ENCODE results near the gene MS4A15. TPM values are rescaled to one million over a fixed set of nuclear protein-coding genes. Genes with fewer than 3 reads are reported as not detected.
"Not testable (repeated sequence)": the region's sequence is repeated elsewhere in the genome, so short reads cannot be mapped to it uniquely, and the experiment has no call there.

Gene MS4A15
- polyA plus RNA-seq, 5 donors = not detected

DNA sequence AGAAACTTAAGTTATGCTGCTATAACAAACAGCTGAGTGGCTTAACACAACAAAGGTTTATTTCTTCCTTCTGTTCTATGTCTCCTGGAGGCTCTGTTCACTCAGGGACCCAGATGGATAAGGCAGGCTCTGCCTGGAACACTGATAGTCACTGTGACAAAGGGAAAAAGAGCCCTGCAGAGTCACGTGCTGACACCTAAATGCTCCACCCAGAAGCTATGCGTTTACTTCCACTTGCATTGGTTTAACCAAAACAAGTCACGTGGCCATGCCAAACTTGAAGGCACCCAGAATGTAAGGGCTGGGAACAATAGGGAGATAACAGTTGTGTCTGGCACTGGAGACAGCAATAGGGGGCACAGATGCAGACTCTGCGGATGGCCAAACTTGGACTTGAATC is 3.4 kb upstream of the MS4A15 start:
- DNase-seq = no peak

DNA sequence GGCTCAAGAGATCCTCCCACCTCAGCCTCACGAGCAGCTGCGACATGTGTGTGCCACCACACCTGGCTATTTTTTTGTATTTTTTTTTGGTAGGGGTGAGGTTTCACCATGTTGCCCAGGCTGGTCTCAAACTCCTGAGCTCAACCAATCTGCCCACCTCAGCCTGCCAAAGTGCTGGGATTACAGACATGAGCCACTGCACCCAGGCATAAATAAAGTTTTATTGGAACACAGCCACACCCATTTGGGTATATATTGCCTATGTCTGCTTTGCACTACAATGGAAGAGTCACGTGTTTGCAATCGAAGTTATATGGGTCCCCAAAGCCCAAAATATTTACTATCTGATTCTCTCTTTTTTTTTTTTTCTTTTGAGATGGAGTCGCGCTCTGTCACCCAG is 1.8 kb upstream of the MS4A15 start:
- no peak for DNase-seq

DNA sequence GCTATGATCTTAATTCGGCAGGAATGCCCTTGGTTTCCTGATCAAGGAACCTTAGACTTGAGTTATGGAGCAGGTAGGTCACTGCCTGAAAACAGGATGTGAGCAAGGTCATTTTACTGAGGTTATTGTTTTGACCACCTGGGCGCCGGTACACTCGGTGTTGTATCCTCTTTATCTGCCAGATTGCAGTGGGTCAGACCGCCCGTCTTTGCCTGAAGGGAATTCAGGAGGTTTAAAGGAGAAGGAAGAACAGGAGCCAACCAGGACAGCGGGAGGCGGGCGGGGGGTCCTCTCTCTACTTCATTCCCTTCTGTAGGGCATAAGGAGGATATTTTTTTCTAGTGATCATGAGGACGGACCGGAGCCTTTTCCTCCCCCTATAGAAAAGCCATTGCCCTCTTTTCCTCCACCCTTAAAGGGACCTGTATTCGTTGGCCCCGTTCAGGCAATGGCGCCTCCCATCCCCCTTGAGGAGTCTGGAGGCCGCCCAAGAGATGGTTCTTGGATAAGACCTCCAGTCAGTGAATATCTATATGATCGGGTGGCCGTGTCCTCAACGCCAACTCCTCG is 649 bp downstream of the MS4A15 start:
- DNase-seq = no peak

DNA sequence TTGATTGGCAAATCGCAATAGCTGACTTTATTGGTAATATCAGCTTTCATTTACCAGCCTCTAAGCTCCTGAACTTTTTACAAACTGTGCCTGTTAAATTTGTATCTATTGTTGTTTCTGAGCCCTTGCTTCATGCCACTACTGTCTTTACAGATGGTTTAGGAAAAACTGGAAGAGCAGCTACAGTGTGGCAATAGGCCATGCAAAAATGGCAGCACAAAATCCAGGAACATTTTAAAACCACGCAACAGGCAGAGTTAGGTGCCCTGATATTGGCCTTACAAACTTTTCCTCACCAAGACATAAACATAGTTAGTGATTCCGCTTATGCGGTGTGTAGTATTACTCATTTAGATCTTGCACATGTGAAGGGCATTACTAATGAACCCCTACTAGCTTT is 2.0 kb downstream of the MS4A15 start:
- not testable (repeated sequence) for DNase-seq

DNA sequence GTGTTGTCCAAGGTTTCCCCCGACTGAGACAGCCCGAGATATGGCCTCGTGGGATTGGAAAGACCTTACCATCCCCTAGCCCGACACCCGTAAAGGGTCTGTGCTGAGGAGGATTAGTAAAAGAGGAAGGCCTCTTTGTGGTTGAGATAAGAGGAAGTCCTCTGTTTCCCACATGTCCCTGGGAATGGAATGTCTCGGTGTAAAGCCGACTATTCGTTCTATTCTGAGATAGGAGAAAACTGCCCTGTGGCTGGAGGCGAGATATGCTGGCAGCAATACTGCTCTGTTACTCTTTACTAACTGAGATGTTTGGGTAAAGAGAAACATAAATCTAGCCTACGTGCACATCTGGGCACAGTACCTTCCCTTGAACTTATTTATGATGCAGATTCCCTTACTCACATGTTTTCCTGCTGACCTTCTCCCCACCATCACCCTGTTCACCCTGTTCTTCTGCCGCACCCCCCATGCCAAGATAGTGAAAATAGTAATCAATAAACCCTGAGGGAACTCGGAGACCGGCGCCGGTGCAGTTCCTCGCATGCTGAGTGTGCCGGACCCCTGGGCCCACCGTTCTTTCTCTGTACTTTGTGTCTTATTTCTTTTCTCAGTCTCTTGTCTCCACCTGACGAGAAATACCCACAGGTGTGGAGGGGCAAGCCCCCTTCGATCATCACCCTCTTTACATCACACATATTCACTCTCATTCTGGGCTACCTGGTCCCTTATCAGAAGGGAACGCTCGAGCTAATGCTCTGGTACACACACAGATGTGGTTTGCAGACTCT is 3.0 kb downstream of the MS4A15 start:
- DNase-seq = not testable (repeated sequence)

DNA sequence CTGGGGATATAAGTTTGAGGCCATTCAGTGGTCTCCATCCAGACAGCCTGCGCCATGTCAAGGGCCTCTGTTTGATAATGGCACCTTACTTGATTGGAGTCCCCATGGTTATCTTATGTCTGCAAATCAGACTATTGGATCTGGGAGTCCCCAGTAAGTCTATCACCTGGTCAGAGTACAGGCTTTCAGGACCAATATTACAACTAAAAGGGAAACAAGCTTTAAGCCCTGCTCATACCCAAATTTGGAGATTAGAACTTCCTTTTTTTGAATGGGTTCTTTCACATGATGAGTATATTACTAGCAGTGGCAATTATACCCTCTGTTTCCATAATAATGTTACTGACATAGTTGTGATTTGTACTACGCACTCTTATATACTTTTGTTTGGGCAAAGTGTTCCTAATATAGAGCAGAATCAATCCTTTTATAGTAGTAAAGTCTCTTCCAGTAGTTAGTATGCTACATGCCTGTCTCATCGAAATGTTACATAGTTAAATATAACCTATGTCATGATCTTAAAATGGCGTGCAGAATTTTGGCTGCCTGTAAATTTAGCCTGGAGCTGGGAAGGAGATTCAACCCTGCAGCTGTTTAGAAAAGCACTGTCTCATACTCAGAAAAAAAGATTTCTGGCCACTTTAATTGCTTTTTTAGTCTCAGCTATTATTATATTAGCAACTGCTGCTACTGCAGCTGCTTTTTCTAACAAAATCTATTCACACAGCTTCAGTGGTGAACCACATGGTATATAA is 4.9 kb downstream of the MS4A15 start:
- DNase-seq = no peak

DNA sequence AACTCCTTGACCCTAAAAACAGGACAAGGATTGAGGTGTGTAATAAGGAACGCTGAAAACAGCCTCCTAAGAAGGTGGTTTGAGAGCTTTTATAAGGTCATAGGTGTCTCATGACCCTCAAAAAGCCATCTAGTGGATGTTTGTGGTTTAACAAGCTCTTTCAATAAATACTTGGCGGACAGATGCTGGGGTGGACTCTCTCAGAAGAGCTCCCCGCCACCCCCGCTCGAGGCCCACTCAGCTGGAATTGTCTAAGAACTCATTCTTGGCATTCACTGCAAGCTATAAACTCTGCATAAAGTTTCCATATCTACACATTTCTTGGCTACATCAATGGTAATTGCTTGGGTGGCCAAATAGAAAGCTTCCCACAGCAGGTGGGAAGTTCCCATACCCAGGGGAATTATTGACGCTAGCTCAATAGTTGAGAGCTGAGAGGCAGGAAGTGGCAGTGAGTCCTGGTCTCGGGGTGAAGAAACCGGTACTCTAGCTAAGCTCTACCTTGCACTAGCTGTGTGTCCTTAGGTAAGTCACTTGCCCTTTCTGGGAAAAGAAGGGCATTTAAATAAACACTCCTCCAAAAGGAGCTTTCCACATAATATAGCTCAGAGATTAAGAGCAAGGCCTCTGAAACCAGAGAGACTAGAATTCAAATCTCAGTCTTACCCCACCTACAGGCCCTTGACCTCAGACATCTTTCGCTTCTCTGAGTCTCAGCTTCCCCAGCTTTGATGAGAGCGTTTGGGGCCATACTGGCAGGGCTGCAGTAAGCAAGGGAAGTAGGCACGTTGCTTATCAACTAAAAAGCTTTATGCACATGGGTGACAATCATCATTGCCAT is 6.4 kb downstream of the MS4A15 start:
- DNase-seq = no peak

DNA sequence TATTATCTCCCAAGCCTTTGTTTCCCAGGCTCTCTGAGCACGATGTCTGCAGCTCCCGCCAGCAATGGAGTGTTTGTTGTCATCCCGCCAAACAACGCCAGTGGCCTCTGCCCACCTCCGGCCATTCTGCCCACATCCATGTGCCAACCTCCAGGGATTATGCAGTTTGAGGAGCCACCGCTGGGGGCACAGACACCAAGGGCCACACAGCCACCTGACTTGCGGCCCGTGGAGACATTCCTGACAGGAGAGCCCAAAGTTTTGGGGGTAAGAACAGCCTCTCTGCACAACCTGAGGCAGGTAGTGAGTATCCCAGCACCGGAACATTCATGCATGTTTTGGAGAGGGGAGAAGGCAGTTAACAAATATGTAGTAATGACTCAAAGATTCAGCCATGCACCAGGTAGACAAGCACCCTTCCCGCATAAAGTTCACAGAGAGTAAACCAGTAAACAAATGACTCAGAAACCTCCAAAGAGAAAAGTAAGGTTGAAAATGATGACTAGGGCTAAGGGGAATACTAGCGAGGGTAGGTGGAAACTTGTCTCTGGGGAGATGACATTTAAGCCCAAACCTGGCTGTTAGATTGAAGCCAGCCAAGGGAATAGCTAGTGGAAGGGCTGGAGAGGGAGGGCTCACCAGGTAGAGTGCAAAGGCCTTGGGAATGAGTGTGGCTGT is 7.2 kb downstream of the MS4A15 start:
- no peak for DNase-seq

DNA sequence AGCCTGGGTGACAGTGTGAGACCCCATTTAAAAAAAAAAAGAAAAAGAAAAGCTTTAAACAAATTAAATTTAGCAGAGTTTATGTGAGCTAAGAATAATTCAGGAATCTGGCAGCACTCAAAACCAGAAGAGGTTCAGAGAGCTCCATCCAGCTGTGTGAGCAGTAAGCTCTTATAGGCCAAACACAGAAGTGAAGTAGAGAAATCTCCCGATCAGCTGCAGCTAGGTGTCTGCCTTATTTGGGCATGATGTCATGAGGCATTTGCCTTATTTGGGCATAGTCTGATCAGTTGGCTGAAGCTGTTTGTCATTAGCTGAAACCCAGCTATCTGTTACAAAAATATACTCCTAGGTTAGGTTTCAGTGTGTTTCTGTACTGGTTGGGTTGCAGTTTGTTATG is 8.2 kb downstream of the MS4A15 start:
- DNase-seq = no peak

DNA sequence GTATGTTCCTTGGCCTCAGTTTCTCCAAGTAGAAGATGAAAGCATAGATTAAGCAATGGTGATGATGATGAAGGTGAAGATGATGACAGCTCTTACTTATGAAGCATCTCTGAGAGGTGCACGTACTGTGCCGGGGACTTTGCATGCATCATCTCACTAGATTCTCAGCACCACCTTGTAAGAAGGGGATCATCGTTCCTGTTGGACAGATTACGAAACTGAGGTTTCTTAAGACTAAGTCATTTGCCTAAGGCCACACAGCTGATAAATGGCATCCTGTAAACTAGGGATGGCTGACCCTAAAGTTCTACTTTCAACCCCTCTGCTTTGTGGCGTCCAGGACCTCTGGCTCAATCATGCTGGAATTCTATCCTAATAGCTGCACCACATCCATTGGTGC is 8.7 kb downstream of the MS4A15 start:
- DNase-seq = no peak

DNA sequence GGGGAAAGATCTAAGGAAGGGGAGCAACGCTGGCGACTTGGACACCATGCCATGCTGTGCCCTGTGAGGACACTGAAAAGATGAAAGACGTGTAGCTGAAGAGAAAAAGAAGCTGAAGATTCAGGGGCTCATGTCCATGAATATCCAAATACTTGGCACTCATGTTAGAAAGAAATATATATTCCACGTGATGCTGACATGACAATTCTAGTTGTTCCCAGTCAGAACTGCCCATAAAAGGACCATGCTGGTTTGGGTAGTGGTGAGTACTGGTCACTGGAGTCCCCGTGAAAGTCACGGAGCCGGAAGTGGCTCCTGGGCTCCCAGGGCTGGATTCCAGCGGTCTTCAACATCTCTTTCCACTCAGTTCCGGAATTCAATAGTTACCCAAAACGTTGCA is 9.9 kb downstream of the MS4A15 start:
- DNase-seq = no peak

DNA sequence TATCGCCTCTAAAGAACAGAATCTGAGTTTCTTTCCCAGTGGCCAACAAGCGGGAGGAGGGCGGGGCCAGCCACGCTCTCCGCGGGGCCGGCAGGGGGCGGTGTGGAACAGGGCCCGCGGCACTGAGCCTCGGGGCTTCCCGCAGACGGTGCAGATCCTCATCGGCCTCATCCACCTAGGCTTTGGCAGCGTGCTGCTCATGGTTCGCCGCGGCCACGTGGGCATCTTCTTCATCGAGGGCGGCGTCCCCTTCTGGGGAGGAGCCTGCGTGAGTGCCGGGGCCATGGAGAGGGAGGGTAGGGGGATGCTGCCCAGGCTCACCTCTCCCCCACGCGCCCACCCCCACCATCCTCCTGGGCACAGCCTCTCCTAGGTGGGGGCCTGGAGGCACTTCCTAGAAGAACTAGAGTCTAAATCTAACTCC is 10.7 kb downstream of the MS4A15 start:
- DNase-seq = no peak

DNA sequence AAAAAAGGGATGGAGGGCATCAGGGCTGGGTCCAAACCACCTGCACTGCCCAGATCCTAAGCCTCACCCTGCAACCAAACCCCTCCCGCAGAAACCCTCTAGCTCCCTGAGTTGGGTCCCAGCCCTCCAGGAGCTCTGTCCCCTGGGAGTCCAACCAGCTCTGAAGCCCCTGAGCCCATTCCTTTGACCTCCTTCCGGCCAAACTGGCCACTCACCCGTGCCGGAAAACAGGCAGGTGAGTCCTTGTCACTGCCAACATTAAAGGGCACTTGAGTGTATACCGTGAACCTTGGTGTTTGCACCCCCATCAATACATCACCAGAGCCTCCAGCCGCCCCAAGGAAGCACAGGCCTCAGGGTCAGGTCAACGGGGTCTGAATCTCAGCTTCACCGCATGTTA is 11.5 kb downstream of the MS4A15 start:
- no peak for DNase-seq

DNA sequence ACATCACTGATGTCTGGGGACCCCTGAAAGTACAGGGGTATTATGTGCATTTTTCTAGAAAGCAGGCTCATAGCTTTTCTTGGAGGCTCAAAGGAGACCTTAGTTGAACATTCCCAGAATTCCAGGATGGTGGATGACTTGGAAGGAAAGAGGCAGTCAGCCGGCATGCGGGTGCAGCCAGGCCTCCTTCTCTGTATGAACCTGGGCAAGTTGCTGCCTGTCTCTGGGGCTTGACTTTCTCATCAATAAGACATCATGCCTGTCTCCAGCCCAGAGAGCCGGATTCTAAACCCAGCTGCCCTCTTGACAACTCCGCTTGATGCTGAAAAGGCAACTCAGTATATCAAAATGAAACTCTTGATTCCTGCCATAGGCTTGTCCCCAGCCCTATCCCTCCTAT is 12.6 kb downstream of the MS4A15 start:
- DNase-seq = no peak

DNA sequence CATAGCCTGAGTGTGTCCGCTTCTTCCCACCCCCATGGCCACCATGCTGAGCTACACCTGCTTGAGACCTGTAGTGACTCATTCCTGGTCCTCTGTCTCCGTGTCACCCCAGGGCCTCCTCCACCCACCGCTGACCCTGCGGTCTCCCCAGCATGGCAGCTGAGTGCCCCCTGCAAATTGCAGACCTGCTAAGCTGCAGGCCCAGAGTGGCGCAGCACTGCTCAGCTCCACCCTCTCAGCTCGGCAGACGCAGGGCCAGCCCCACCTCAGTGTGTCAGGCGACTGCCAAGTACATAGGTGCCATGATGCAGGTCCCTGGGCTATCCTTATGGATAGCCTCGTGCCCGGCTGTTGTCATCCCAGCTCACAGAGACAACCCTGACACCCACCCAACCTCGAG is 13.1 kb downstream of the MS4A15 start:
- DNase-seq = no peak

DNA sequence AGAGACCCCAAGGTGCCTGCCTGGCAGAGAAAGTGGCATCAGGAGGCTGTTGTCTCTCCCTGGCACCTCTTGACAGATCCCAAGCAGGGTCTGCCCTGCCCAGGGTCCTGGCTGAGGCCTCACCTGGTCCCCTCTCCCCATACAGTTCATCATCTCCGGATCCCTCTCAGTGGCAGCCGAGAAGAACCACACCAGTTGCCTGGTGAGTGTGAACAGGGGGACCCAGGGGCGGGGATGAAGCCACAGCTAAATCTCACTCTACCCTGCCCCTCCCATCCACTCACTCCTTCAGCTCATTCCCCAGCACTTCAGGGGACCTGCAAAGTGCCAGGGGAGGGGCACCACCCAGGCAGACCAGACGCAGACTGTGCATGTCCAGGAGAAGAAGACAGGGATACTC is 14.5 kb downstream of the MS4A15 start:
- no peak for DNase-seq

DNA sequence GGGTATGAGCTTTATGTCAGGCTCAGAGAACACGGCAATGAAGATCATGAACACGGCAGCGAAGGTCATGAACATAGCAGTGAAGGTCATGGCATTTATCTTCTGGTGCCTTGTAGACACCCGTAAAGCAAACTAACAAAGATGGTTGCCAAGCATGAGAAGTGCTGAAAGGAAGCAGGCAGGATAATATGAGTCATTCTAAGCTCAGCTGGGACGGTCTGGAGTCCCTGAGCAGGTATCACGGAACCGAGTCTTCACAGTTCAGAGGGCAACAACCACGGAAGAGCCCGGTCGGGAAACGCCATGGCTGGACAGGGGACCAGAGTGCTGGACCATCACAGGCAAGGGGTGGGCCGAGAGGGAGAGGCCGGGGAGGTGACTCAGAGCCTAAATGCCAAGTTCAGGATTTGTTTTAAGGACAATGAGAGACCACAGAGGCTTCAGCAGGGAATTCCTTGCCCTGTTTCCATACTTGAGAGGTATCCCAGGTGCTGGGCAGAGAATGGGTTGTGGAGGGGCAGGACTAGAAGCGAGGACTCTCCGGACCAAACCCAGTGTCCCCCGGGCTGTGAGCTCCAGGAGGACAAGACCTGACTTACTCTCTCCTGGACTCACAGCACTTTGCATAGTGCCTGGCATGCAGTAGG is 15.3 kb downstream of the MS4A15 start:
- no peak for DNase-seq

DNA sequence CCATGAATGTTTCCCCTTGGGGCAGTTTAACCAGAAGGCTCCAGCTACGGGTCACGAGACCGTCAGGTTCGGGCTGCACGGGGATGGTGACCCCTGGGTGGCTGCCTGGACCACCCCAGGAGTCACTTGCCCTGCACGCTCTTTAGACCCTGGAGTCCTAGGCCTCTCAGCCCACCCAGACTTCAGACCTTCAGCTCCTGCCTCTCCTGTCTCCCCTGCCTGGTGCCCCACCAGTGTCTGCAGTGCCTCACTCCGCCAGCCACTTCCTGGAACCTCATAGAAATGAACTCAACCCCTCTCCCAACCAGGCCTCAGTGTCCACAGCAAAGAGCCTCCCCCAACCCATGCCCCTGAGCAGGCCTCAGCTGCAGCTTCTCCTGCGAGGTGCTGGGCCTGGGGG is 16.0 kb downstream of the MS4A15 start:
- no peak for DNase-seq

DNA sequence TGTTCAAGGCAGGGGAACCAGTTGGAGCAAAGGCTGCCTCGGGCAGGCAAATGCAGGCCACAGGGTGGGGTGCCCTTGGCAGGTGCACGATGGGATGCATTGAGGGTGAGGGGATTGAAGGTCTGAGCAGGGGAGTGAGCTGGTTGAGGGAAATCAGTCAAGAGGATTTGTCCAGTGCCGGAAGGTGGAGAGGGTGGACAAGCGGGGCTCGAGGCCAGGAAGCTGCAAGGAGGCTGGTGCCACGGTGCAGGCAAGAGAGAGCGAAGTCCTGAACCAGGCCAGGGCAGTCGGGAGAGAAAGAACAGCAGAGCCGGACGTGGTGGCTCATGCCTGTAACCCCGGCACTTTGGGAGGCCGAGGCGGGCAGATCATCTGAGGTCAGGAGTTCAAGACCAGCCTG is 18.1 kb downstream of the MS4A15 start:
- no peak for DNase-seq

DNA sequence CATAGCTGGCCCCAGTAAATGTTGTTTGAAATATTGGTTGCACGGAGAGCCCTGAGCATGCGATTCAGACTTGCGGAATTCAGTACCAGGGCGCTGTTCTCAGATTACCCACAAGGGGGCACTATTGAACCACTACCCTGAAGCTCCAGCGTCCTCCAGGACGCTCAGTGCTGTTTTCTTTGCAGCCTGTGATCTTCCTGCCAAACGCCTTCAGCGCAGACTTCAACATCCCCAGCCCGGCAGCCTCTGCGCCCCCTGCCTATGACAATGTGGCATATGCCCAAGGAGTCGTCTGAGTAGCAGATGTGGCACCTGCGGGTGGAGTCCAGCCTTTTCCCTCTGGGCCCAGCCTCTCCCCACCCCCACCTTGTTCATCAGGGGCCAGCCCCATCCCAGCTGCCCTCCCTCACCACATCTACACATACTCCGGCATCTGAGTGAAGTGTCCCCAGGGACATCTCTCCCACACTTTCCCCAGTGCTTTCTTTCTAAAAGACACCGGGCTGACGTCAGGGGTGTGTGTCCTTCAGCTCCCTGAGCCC is 18.8 kb downstream of the MS4A15 start:
- DNase-seq = peak; percentile 85 to 90

DNA sequence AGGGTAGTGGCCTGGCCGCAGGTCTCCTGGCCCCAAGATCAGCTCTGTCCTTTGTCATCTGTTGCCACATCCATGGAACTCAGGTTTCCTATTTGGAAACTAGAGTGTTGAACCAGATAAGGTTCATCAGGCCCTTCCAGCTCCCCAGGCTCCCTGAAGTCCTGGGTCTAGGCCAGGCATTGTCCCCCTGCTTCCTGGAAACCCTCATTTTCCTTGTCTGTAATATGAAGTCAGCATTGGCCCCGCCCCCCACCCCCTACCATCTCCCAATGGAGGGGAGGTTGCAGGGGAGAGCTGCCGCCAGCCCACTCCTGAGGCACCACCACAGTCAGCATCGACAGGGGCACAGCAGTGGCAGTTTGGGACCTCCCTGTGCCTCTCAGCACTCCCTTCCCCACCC is 19.5 kb downstream of the MS4A15 start:
- DNase-seq = no peak

All from right lung (tissue), 5 donors.